ENCODE results near the gene ZNF234. TPM values are rescaled to one million over a fixed set of nuclear protein-coding genes. Genes with fewer than 3 reads are reported as not detected.

ZNF234 gene
- polyA plus RNA-seq, result 10 to 100 TPM in 1 of 4 donors, 1 to 10 TPM in 3; 1.6 to 11.8 (median 2.4) TPM
- long read RNA-seq, donor 1, full-length matches to known transcripts, result 4 of 4 reads
- long read RNA-seq, donor 1, partial matches to known transcripts, result 0 of 4 reads
- long read RNA-seq, donor 1, other reads (novel, unspliced or antisense), result 0 of 4 reads
- long read RNA-seq, donor 2, result 0 reads
- long read RNA-seq, donor 3, full-length matches to known transcripts, result 2 of 2 reads
- long read RNA-seq, donor 3, partial matches to known transcripts, result 0 of 2 reads
- long read RNA-seq, donor 3, other reads (novel, unspliced or antisense), result 0 of 2 reads
- long read RNA-seq, donor 4, result 0 reads
- long read RNA-seq, donor 5, partial matches to known transcripts, result 0 of 1 reads
- long read RNA-seq, donor 5, other reads (novel, unspliced or antisense), result 0 of 1 reads
- long read RNA-seq, donor 6, full-length matches to known transcripts, result 2 of 2 reads
- long read RNA-seq, donor 6, partial matches to known transcripts, result 0 of 2 reads
- long read RNA-seq, donor 6, other reads (novel, unspliced or antisense), result 0 of 2 reads
- long read RNA-seq, donor 7, partial matches to known transcripts, result 0 of 3 reads
- long read RNA-seq, donor 7, other reads (novel, unspliced or antisense), result 0 of 3 reads
- long read RNA-seq, donor 8, result 0 reads
- long read RNA-seq, donor 9, result 0 reads
- long read RNA-seq, donor 10, full-length matches to known transcripts, result 2 of 2 reads
- long read RNA-seq, donor 10, partial matches to known transcripts, result 0 of 2 reads
- long read RNA-seq, donor 10, other reads (novel, unspliced or antisense), result 0 of 2 reads

GRCh38 chr19:44141191-44142058 lies at the start of gene ZNF234:
Gene ZNF234, plus strand, starts transcription at chr19:44141554. Its CDS starts 3,079 bp downstream, at chr19:44144633.
- peak within 1 kb of the TSS; percentile 61 to 94 (median 66) for H3K27ac ChIP-seq (ENCODE audit: low read depth in 1 of 3, low read length in 2 of 3)
- FAIRE-seq, result no peak
- no peaks in the 10 kb centered on the region for H3K9me3 ChIP-seq (ENCODE audit: control insufficient read depth in 2 of 2, insufficient read depth in 1 of 2, low read depth in 1 of 2, low read length in 1 of 2)
- peaks cover 0 to 6% (median 0%) of the 10 kb centered on the region in 3 donors for H3K4me1 ChIP-seq (ENCODE audit: control insufficient read depth in 3 of 3, insufficient read depth in 2 of 3, low read depth in 1 of 3, low read length in 2 of 3)
- peaks cover 3 to 6% (median 3%) of the 10 kb centered on the region in 3 donors for H3K36me3 ChIP-seq (ENCODE audit: control insufficient read depth in 3 of 3, insufficient read depth in 2 of 3, low read depth in 1 of 3, low read length in 3 of 3)
- no peaks in the 10 kb centered on the region for H3K27me3 ChIP-seq (ENCODE audit: control insufficient read depth in 3 of 3, insufficient read depth in 3 of 3, low read length in 3 of 3)
- peak; percentile 85 to 95 for DNase-seq
- H3K4me3 ChIP-seq (ENCODE audit: low read depth in 1 of 3, low read length in 3 of 3), result peak within 1 kb of the TSS; percentile 59 to 99 (median 92)
- 0 to 1% (median 1%) methylated on average over 52 of the region's 52 CpGs for WGBS, 3 donors

DNA sequence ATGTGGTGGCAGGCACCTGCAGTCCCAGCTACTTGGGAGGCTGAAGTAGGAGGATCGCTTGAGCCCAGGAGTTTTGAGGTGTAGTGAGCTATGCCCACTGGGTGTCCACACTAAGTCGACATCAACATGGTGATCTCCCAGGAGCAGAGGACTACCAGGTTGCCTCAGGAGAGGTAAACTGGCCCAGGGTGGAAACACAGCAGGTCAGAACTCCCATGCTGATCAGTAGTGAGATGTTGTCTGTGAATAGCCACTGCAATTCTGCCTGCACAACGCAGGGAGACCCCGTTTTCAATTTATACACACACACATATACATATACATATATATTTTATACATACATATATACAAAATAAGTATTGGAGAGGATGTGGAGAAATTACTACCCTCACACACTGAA lies 49.2 kb upstream of the ZNF234 start:
- no peaks in the 10 kb centered on the region for H3K4me1 ChIP-seq (ENCODE audit: control insufficient read depth in 3 of 3, insufficient read depth in 2 of 3, low read depth in 1 of 3, low read length in 2 of 3)
- peaks cover 0 to 3% of the 10 kb centered on the region in 2 donors for H3K9me3 ChIP-seq (ENCODE audit: control insufficient read depth in 2 of 2, insufficient read depth in 1 of 2, low read depth in 1 of 2, low read length in 1 of 2)
- H3K27ac ChIP-seq (ENCODE audit: low read depth in 1 of 3, low read length in 2 of 3), result no peak overlapping the region
- DNase-seq (no peak), FAIRE-seq (no peak)
- H3K4me3 ChIP-seq (ENCODE audit: low read depth in 1 of 3, low read length in 3 of 3), result no peak overlapping the region
- peaks cover 0 to 3% (median 3%) of the 10 kb centered on the region in 3 donors for H3K36me3 ChIP-seq (ENCODE audit: control insufficient read depth in 3 of 3, insufficient read depth in 2 of 3, low read depth in 1 of 3, low read length in 3 of 3)
- WGBS, 3 donors, result 66 to 75% (median 66%) methylated on average over 4 of the region's 4 CpGs
- H3K27me3 ChIP-seq (ENCODE audit: control insufficient read depth in 3 of 3, insufficient read depth in 3 of 3, low read length in 3 of 3), result no peaks in the 10 kb centered on the region

DNA sequence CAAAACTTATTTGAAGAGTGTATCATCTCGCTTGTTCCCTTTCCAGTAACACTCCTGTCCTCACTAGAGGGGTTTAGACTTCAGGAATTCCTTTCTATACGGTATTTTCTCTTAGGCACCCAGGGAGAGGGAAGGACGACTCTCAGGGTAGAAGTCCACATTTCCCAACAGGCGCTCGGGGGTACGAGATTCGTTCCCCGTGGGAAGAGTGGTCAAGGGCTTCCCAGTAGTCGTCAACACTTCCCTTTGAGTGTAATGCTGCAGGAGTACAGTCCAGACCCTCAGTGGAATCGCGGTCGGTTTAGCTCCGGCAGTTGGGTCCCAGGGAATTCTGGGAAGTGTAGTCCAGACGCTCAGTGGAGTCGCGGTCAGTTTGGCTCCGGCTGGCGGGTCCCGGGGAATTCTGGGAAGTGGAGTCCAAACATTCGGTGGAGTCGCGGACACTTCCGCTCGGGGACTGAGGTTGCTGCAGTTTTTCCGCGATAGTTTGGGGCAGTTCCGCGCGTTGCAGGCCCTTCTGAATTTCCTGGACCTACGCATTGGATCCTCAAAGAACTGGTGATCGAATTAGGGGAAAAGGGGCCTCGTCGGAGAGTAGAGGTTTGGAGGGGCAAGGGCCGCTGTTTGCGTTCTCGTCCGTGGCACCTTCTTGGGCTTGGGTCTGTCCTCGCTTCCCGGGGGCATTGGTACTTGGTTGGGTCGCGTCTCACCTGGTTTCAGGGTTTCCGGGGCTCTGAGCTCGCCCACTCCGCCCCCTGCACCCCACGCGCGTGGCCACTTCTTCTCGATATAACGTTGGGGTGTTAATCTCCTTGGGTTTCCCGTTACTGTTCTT lies 47.2 kb upstream of the ZNF234 start, which contains the start of gene ZNF224:
Gene ZNF224 (plus strand): TSS at position 431 of the 835 bp plus-strand sequence. CDS start 3,513 bp downstream, outside the sequence.
- FAIRE-seq (no peak), DNase-seq (peak; percentile 94 to 96)
- no peaks in the 10 kb centered on the region for H3K4me1 ChIP-seq (ENCODE audit: control insufficient read depth in 3 of 3, insufficient read depth in 2 of 3, low read depth in 1 of 3, low read length in 2 of 3)
- peak within 1 kb of the TSS; percentile 75 to 93 (median 83) for H3K4me3 ChIP-seq (ENCODE audit: low read depth in 1 of 3, low read length in 3 of 3)
- H3K27me3 ChIP-seq (ENCODE audit: control insufficient read depth in 3 of 3, insufficient read depth in 3 of 3, low read length in 3 of 3), result no peaks in the 10 kb centered on the region
- H3K36me3 ChIP-seq (ENCODE audit: control insufficient read depth in 3 of 3, insufficient read depth in 2 of 3, low read depth in 1 of 3, low read length in 3 of 3), result peaks cover 2 to 14% (median 5%) of the 10 kb centered on the region in 3 donors
- H3K27ac ChIP-seq (ENCODE audit: low read depth in 1 of 3, low read length in 2 of 3), result peak within 1 kb of the TSS; percentile 55 to 87 (median 59)
- 0% methylated on average over 50 of the region's 50 CpGs for WGBS, 3 donors
- no peaks in the 10 kb centered on the region for H3K9me3 ChIP-seq (ENCODE audit: control insufficient read depth in 2 of 2, insufficient read depth in 1 of 2, low read depth in 1 of 2, low read length in 1 of 2)

- Histone ChIP-seq H3K4me3 (ENCODE audit: low read depth in 1 of 3, low read length in 3 of 3) (no peak overlapping the region), H3K9me3 (ENCODE audit: control insufficient read depth in 2 of 2, insufficient read depth in 1 of 2, low read depth in 1 of 2, low read length in 1 of 2) (peaks cover 2 to 44% of the 10 kb centered on the region in 2 donors), H3K36me3 (ENCODE audit: control insufficient read depth in 3 of 3, insufficient read depth in 2 of 3, low read depth in 1 of 3, low read length in 3 of 3) (peaks cover 9 to 26% (median 12%) of the 10 kb centered on the region in 3 donors), H3K4me1 (ENCODE audit: control insufficient read depth in 3 of 3, insufficient read depth in 2 of 3, low read depth in 1 of 3, low read length in 2 of 3) (peaks cover 0 to 6% (median 3%) of the 10 kb centered on the region in 3 donors), H3K27ac (ENCODE audit: low read depth in 1 of 3, low read length in 2 of 3) (no peak overlapping the region), H3K27me3 (ENCODE audit: control insufficient read depth in 3 of 3, insufficient read depth in 3 of 3, low read length in 3 of 3) (no peaks in the 10 kb centered on the region)
- no peak for FAIRE-seq
- WGBS, 3 donors, result 96 to 97% (median 97%) methylated on average over 3 of the region's 3 CpGs
- no peak for DNase-seq
Measured at GRCh38 chr19:44107751-44108150, 33.6 kb upstream of the ZNF234 start.

GRCh38 chr19:44109458-44109857 lies 31.9 kb upstream of the ZNF234 start:
- Histone ChIP-seq H3K36me3 (ENCODE audit: control insufficient read depth in 3 of 3, insufficient read depth in 2 of 3, low read depth in 1 of 3, low read length in 3 of 3) (peaks cover 4 to 20% (median 6%) of the 10 kb centered on the region in 3 donors), H3K27me3 (ENCODE audit: control insufficient read depth in 3 of 3, insufficient read depth in 3 of 3, low read length in 3 of 3) (no peaks in the 10 kb centered on the region), H3K4me1 (ENCODE audit: control insufficient read depth in 3 of 3, insufficient read depth in 2 of 3, low read depth in 1 of 3, low read length in 2 of 3) (peaks cover 0 to 6% (median 3%) of the 10 kb centered on the region in 3 donors), H3K9me3 (ENCODE audit: control insufficient read depth in 2 of 2, insufficient read depth in 1 of 2, low read depth in 1 of 2, low read length in 1 of 2) (peaks cover 2 to 39% of the 10 kb centered on the region in 2 donors), H3K4me3 (ENCODE audit: low read depth in 1 of 3, low read length in 3 of 3) (no peak overlapping the region), H3K27ac (ENCODE audit: low read depth in 1 of 3, low read length in 2 of 3) (no peak overlapping the region)
- no peak for FAIRE-seq
- no peak for DNase-seq

GRCh38 chr19:44111910-44112463 lies 29.4 kb upstream of the ZNF234 start:
- 16 to 32% (median 25%) methylated on average over 17 of the region's 17 CpGs for WGBS, 3 donors
- DNase-seq (peak; percentile 7 to 50), FAIRE-seq (no peak)
- Histone ChIP-seq H3K4me1 (ENCODE audit: control insufficient read depth in 3 of 3, insufficient read depth in 2 of 3, low read depth in 1 of 3, low read length in 2 of 3) (peaks cover 0 to 6% (median 3%) of the 10 kb centered on the region in 3 donors), H3K9me3 (ENCODE audit: control insufficient read depth in 2 of 2, insufficient read depth in 1 of 2, low read depth in 1 of 2, low read length in 1 of 2) (peaks cover 2 to 25% of the 10 kb centered on the region in 2 donors), H3K4me3 (ENCODE audit: low read depth in 1 of 3, low read length in 3 of 3) (peak overlapping the region in 1 of 3 donors; percentile 61), H3K36me3 (ENCODE audit: control insufficient read depth in 3 of 3, insufficient read depth in 2 of 3, low read depth in 1 of 3, low read length in 3 of 3) (peaks cover 0 to 8% (median 5%) of the 10 kb centered on the region in 3 donors), H3K27me3 (ENCODE audit: control insufficient read depth in 3 of 3, insufficient read depth in 3 of 3, low read length in 3 of 3) (no peaks in the 10 kb centered on the region), H3K27ac (ENCODE audit: low read depth in 1 of 3, low read length in 2 of 3) (no peak overlapping the region)

- Histone ChIP-seq H3K4me3 (ENCODE audit: low read depth in 1 of 3, low read length in 3 of 3) (peak overlapping the region; percentile 35 to 61 (median 54)), H3K9me3 (ENCODE audit: control insufficient read depth in 2 of 2, insufficient read depth in 1 of 2, low read depth in 1 of 2, low read length in 1 of 2) (peaks cover 2 to 17% of the 10 kb centered on the region in 2 donors), H3K36me3 (ENCODE audit: control insufficient read depth in 3 of 3, insufficient read depth in 2 of 3, low read depth in 1 of 3, low read length in 3 of 3) (peaks cover 0 to 8% (median 1%) of the 10 kb centered on the region in 3 donors), H3K27me3 (ENCODE audit: control insufficient read depth in 3 of 3, insufficient read depth in 3 of 3, low read length in 3 of 3) (no peaks in the 10 kb centered on the region), H3K27ac (ENCODE audit: low read depth in 1 of 3, low read length in 2 of 3) (peak overlapping the region in 1 of 3 donors; percentile 12), H3K4me1 (ENCODE audit: control insufficient read depth in 3 of 3, insufficient read depth in 2 of 3, low read depth in 1 of 3, low read length in 2 of 3) (peaks cover 0 to 6% (median 3%) of the 10 kb centered on the region in 3 donors)
- DNase-seq (no peak), FAIRE-seq (no peak)
- 1% methylated on average over 11 of the region's 11 CpGs for WGBS, 3 donors
Measured at GRCh38 chr19:44112802-44113137, 28.6 kb upstream of the ZNF234 start.
